ENCODE measurements around the gene ACOT7.

- TF ChIP-seq POLR2AphosphoS5 (IDR thresholded peaks at IDR 0.05) (no peak), POLR2A (IDR thresholded peaks at IDR 0.05) (no peak)
Measured at GRCh38 chr1:6317098-6317760, 76.3 kb downstream of the ACOT7 start.
